Measurements from ENCODE around the gene CNTNAP3.
"Not testable (repeated sequence)": the region's sequence is repeated elsewhere in the genome, so short reads cannot be mapped to it uniquely, and the experiment has no call there.

DNA sequence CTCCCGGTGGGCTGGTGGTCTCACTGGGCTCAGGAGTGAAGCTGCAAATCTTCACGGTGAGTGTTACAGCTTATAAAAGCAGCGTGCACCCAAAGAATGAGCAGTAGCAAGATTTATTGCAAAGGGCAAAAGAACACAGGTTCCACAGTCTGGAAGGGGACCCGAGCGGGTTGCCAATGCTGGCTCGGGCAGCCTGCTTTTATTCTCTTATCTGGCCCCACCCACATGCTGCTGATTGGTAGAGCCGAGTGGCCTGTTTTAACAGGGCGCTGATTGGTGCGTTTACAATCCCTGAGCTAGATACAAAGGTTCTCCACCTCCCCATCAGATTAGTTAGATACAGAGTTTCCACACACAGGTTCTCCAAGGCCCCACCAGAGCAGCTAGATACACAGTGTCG is 246.2 kb downstream of the CNTNAP3 start:
- TF ChIP-seq, protein P1, sequence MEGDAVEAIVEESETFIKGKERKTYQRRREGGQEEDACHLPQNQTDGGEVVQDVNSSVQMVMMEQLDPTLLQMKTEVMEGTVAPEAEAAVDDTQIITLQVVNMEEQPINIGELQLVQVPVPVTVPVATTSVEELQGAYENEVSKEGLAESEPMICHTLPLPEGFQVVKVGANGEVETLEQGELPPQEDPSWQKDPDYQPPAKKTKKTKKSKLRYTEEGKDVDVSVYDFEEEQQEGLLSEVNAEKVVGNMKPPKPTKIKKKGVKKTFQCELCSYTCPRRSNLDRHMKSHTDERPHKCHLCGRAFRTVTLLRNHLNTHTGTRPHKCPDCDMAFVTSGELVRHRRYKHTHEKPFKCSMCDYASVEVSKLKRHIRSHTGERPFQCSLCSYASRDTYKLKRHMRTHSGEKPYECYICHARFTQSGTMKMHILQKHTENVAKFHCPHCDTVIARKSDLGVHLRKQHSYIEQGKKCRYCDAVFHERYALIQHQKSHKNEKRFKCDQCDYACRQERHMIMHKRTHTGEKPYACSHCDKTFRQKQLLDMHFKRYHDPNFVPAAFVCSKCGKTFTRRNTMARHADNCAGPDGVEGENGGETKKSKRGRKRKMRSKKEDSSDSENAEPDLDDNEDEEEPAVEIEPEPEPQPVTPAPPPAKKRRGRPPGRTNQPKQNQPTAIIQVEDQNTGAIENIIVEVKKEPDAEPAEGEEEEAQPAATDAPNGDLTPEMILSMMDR (IDR thresholded peaks at IDR 0.05) = not testable (repeated sequence)
- not testable (repeated sequence) for TF ChIP-seq POLR2A (IDR thresholded peaks at IDR 0.05)
